Measurements from ENCODE around the gene REEP6. TPM values are rescaled to one million over a fixed set of nuclear protein-coding genes. Genes with fewer than 3 reads are reported as not detected.
A peak's percentile ranks its signal among the peaks of the same experiment; 100 is the strongest.

The REEP6 gene
- total and polyA plus RNA-seq, 2 of the 4 experiments (the other 2 are of a cell fraction): 1.3 to 2.2 TPM

DNA sequence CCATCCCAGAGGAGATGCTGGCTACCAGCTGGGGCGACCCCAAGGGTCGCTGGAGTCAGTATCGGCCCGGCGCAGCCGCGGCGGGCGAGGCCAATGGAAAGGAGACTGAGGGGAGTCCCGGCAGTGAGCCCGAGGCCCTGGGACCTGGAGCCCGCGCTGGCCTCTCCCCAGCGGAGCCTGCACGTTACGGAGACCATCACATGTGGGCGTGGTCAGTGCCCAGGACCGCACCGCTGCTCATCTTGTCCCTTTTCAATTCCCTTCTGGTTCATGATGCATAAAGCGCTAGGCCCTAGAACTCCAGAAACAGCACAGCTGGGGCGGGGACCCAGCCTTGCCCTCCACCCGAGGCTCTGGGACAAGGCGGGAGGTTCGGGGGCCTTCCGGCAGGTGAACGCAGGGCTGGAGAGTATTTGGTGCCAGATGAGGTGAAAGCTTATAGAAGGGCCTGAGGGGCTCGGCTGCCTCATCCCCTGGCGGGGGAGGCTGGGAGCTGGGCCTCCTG lies 19.9 kb upstream of the REEP6 start:
- TF ChIP-seq MAZ (IDR thresholded peaks at IDR 0.05; ENCODE audit: borderline replicate concordance, low read depth, low read length) (no peak), CHD1 (IDR thresholded peaks at IDR 0.05; ENCODE audit: low read depth, low read length) (no peak), FOS (IDR thresholded peaks at IDR 0.05; ENCODE audit: low read depth, low read length) (no peak), RAD21 (IDR thresholded peaks at IDR 0.05; ENCODE audit: low read length) (no peak), SMC3 (IDR thresholded peaks at IDR 0.05; ENCODE audit: low read depth, low read length) (no peak), RFX5 (IDR thresholded peaks at IDR 0.05; ENCODE audit: low read depth, low read length) (no peak), RCOR1 (IDR thresholded peaks at IDR 0.05; ENCODE audit: insufficient replicate concordance, low read length) (no peak)
- TF ChIP-seq, protein P1, sequence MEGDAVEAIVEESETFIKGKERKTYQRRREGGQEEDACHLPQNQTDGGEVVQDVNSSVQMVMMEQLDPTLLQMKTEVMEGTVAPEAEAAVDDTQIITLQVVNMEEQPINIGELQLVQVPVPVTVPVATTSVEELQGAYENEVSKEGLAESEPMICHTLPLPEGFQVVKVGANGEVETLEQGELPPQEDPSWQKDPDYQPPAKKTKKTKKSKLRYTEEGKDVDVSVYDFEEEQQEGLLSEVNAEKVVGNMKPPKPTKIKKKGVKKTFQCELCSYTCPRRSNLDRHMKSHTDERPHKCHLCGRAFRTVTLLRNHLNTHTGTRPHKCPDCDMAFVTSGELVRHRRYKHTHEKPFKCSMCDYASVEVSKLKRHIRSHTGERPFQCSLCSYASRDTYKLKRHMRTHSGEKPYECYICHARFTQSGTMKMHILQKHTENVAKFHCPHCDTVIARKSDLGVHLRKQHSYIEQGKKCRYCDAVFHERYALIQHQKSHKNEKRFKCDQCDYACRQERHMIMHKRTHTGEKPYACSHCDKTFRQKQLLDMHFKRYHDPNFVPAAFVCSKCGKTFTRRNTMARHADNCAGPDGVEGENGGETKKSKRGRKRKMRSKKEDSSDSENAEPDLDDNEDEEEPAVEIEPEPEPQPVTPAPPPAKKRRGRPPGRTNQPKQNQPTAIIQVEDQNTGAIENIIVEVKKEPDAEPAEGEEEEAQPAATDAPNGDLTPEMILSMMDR (conservative IDR thresholded peaks at IDR 0.05; ENCODE audit: low read depth, low read length): no peak
- POLR2A ChIA-PET (ENCODE audit: unreplicated experiment): no interaction called here

More for the DNA sequence above, 19.9 kb upstream of the REEP6 start:
- dilution Hi-C loops (cut with HindIII; ENCODE audit: low sequenced_read_pairs, unreplicated experiment): no loop called here
- Histone ChIP-seq H2AFZ (replicated peaks; ENCODE audit: low read length, poor library complexity) (peak overlapping the region; percentile 56), H3K9ac (ENCODE audit: low read depth, low read length) (no peak overlapping the region), H2BK5ac (ENCODE audit: low read depth, low read length, poor library complexity, severe bottlenecking) (no peak overlapping the region), H4K5ac (ENCODE audit: low read depth, low read length) (no peak overlapping the region), H3K23ac (ENCODE audit: low read depth, low read length) (no peak overlapping the region), H3K79me1 (ENCODE audit: low read depth in 1 of 2, low read length in 2 of 2) (peaks cover 0 to 32% of the 10 kb centered on the region in 2 experiments; a peak in 2 of 4 replicates), H2AK5ac (ENCODE audit: low read depth, low read length) (no peak overlapping the region), H3K4me2 (ENCODE audit: low read depth, low read length) (peak overlapping the region; percentile 75; the same call in 1 of the 2 replicates), H3K9me1 (ENCODE audit: insufficient read depth, low read length) (no peaks in the 10 kb centered on the region), H3K4me3 (ENCODE audit: insufficient read depth, low read depth, low read length) (no peak overlapping the region; the same call in 1 of the 2 replicates), H2AK9ac (replicated peaks; ENCODE audit: low read depth, low read length, poor library complexity) (peak overlapping the region; percentile 3), H2BK20ac (ENCODE audit: low read depth, low read length) (no peak overlapping the region), H3K36me3 (ENCODE audit: control insufficient read depth, insufficient read depth, low read length) (peaks cover 2% of the 10 kb centered on the region; the same call in 1 of the 2 replicates), H3K9me3 (ENCODE audit: control insufficient read depth, insufficient read depth, low read length) (no peaks in the 10 kb centered on the region; the same call in 1 of the 2 replicates), H3K27me3 (ENCODE audit: control insufficient read depth, insufficient read depth, low read length) (peaks cover 64% of the 10 kb centered on the region), H3K56ac (ENCODE audit: extremely low read depth, insufficient read depth, low read length) (no peak overlapping the region), H4K91ac (ENCODE audit: insufficient read depth, low read depth, low read length) (no peak overlapping the region), H3K18ac (ENCODE audit: low read depth, low read length) (no peak overlapping the region), H3K4ac (ENCODE audit: low read depth, low read length) (no peak overlapping the region), H2BK15ac (ENCODE audit: low read depth, low read length) (no peak overlapping the region), H3K14ac (replicated peaks; ENCODE audit: low read depth, low read length) (no peak overlapping the region), H4K20me1 (ENCODE audit: insufficient read depth, low read length) (peaks cover 90% of the 10 kb centered on the region), H3K27ac (ENCODE audit: insufficient read depth, low read length) (no peak overlapping the region), H2BK120ac (ENCODE audit: low read depth, low read length) (no peak overlapping the region), H3K4me1 (ENCODE audit: control insufficient read depth, insufficient read depth, low read length) (peaks cover 21% of the 10 kb centered on the region), H4K8ac (ENCODE audit: low read depth in 2 of 2, low read length in 2 of 2) (no peak overlapping the region)
- 9% methylated on average over 10 of the region's 28 CpGs; no CpG with 5 or more reads in 1 of the 2 experiments for WGBS, 2 experiments (ENCODE audit: extremely low coverage in 2 of 2, insufficient read length in 1 of 2)
- in situ Hi-C loops (cut with MboI; ENCODE audit: low sequenced_read_pairs): no loop called here
- no TSS peak for BruUV-seq (replicated peaks)
- ATAC-seq (ENCODE audit: low read depth) (peak; percentile 18; the same call in 1 of the 2 replicates), DNase-seq (no peak)
- intact Hi-C loops (cut with micrococcal nuclease): no loop called here
- CTCF ChIA-PET: no interaction called here
